Endothelial cell of umbilical vein (primary cell): Measurements from ENCODE around the gene GLRX. TPM values are rescaled to one million over a fixed set of nuclear protein-coding genes. Genes with fewer than 3 reads are reported as not detected.

Experiments
- BruUV-seq: library from RNA; stranded (reverse); fragments of 400-500 nt; replicated peaks from 2 replicates; lab custom pipeline; 2021; lab: Mats Ljungman, UMichigan
- CTCF ChIA-PET: fragments of 300-600, 350-600 bp; sonication (Branson Sonifier 250); formaldehyde crosslinking; loops from one replicate; lab custom pipeline; 2021; ENCODE audit warnings: antibody characterized with exemption, inconsistent platforms; lab: Charles Lee
- POLR2A ChIA-PET: fragments of 300-600, 350-600 bp; sonication (Branson Sonifier 250); formaldehyde crosslinking; loops from one replicate; lab custom pipeline; 2021; ENCODE audit warnings: antibody characterized with exemption, inconsistent platforms; lab: Charles Lee
- DNase-seq: peaks from one replicate; pipeline ENCODE4 v3.0.0-alpha.2; 2011; ENCODE audit warnings: low read depth, low spot score
- FAIRE-seq: peaks from 2 replicates; lab custom pipeline; 2011; peaks lifted over from hg19 to GRCh38; lab: Jason Lieb, UNC
- H2AFZ ChIP-seq: 2 replicates; pipeline ENCODE4 v1.6.0; 2012; ENCODE audit warnings: low read depth, low read length, control low read depth, inconsistent platforms
- H3K27ac ChIP-seq: 2 replicates; pipeline ENCODE4 v1.5.1; 2011; ENCODE audit warnings: low read depth, mild to moderate bottlenecking, control low read depth, low read length, moderate library complexity; ENCODE audit not compliant: insufficient read depth
- H3K27me3 ChIP-seq, 2 experiments: 2 replicates each; pipeline versions ENCODE4 v1.6.0 to v1.6.1; 2011; ENCODE audit warnings: low read length in 2 of 2, mixed read lengths in 1 of 2; ENCODE audit not compliant: control insufficient read depth in 2 of 2, insufficient read depth in 2 of 2
- H3K36me3 ChIP-seq, 2 experiments: 2 replicates in 1 of 2; 3 replicates in 1 of 2; pipeline ENCODE4 v1.5.1; 2011; ENCODE audit warnings: low read length in 2 of 2, mild to moderate bottlenecking in 1 of 2, moderate library complexity in 1 of 2; ENCODE audit not compliant: control insufficient read depth in 2 of 2, insufficient read depth in 2 of 2; ENCODE audit errors: extremely low read depth in 1 of 2
- H3K4me1 ChIP-seq: 3 replicates; pipeline ENCODE4 v1.5.1; 2011; ENCODE audit warnings: mild to moderate bottlenecking, low read length; ENCODE audit not compliant: control insufficient read depth, insufficient read depth; ENCODE audit errors: extremely low read depth
- H3K4me2 ChIP-seq: 2 replicates; pipeline ENCODE4 v1.6.1; 2011; ENCODE audit warnings: low read length, control low read depth, mixed read lengths; ENCODE audit not compliant: insufficient read depth
- H3K4me3 ChIP-seq, 3 experiments: fragments of 200-600 bp in 1 of 3; sonication (generic), shearing (Covaris generic) in 1 of 3; replicated peaks in 1 of 3; 2 replicates each; pipeline ENCODE4 v1.5.1; 2011 to 2016; ENCODE audit warnings: control low read depth in 3 of 3, low read length in 3 of 3, mild to moderate bottlenecking in 2 of 3, inconsistent platforms in 1 of 3, low read depth in 1 of 3, moderate library complexity in 1 of 3; ENCODE audit not compliant: insufficient read depth in 1 of 3
- H3K79me2 ChIP-seq: 2 replicates; pipeline ENCODE4 v1.6.0; 2012; ENCODE audit warnings: low read length, inconsistent platforms; ENCODE audit not compliant: control insufficient read depth, insufficient read depth
- H3K9ac ChIP-seq: replicated peaks from 2 replicates; pipeline ENCODE3; 2011; ENCODE audit warnings: low read length, control low read depth; ENCODE audit not compliant: insufficient read depth; ENCODE audit errors: extremely low read depth
- H3K9me1 ChIP-seq: replicated peaks from 3 replicates; pipeline ENCODE4 v1.6.0; 2011; ENCODE audit warnings: mild to moderate bottlenecking, low read length; ENCODE audit not compliant: control insufficient read depth, insufficient read depth; ENCODE audit errors: extremely low read depth
- H3K9me3 ChIP-seq: replicated peaks from 2 replicates; pipeline ENCODE4 v1.5.1; 2012; ENCODE audit warnings: low read length, inconsistent platforms; ENCODE audit not compliant: control insufficient read depth, insufficient read depth
- H4K20me1 ChIP-seq: replicated peaks from 2 replicates; pipeline ENCODE3; 2011; ENCODE audit warnings: mild to moderate bottlenecking, low read length; ENCODE audit not compliant: control insufficient read depth, insufficient read depth; ENCODE audit errors: extremely low read depth
- EZH2 ChIP-seq: IDR thresholded peaks from 2 replicates; pipeline ENCODE4 v1.6.1; 2012; ENCODE audit warnings: borderline replicate concordance, low read depth, mild to moderate bottlenecking, moderate library complexity, low read length, inconsistent platforms; ENCODE audit not compliant: severe bottlenecking
- FOS ChIP-seq: IDR thresholded peaks from 2 replicates; pipeline ENCODE4 v1.6.1; 2011; ENCODE audit warnings: mild to moderate bottlenecking, low read length, moderate library complexity, borderline replicate concordance; ENCODE audit not compliant: insufficient read depth
- GATA2 ChIP-seq: IDR thresholded peaks from 2 replicates; pipeline ENCODE4 v1.7.0; 2011; ENCODE audit warnings: low read depth, mild to moderate bottlenecking, moderate library complexity, mixed read lengths, low read length; ENCODE audit not compliant: insufficient read length, insufficient read depth
- JUN ChIP-seq: IDR thresholded peaks from 2 replicates; pipeline ENCODE4 v1.6.1; 2011; ENCODE audit warnings: borderline replicate concordance, low read depth; ENCODE audit not compliant: insufficient read length, insufficient read depth
- MAX ChIP-seq: IDR thresholded peaks from 2 replicates; pipeline ENCODE4 v1.6.1; 2011; ENCODE audit not compliant: insufficient read depth, insufficient read length
- MYC ChIP-seq: IDR thresholded peaks from one replicate; pipeline ENCODE4 v1.6.1; 2011; ENCODE audit warnings: mild to moderate bottlenecking, low read depth, low read length
- POLR2A ChIP-seq: IDR thresholded peaks from 2 replicates; pipeline ENCODE4 v1.6.1; 2012; ENCODE audit warnings: low read depth, mild to moderate bottlenecking, control low read depth, low read length
- POLR2AphosphoS5 ChIP-seq: IDR thresholded peaks from 2 replicates; pipeline ENCODE4 v1.6.1; 2012; ENCODE audit warnings: low read depth, mild to moderate bottlenecking, control low read depth, low read length, moderate library complexity; ENCODE audit not compliant: insufficient read depth
- dilution Hi-C: fragments of 300-500 bp; cut with MboI; formaldehyde crosslinking; loops from one replicate; pipeline ENCODE4 v1.15.0; 2019; ENCODE audit warnings: low sequenced_read_pairs; ENCODE audit not compliant: extremely low pct_ligation_motif_present
- intact Hi-C: fragments of 100-400 bp; cut with micrococcal nuclease; formaldehyde crosslinking; loops from one replicate; pipeline ENCODE4 v1.10.0; 2022
- polyA plus RNA-seq, 4 experiments: library from polyadenylated mRNA; depleted of rRNA in 3 of 4; stranded (reverse) in 3 of 4; unstranded in 1 of 4; fragments of >200 nt; gene quantifications; 2 replicates each; pipeline versions ENCODE4 v1.2.1 to v1.2.3, GENCODE V29; 2011 to 2012; ENCODE audit warnings: missing spikeins in 1 of 4
- total RNA-seq: library from RNA; stranded (reverse); gene quantifications from 2 replicates; pipeline ENCODE4 v1.2.3, GENCODE V29; 2021
- TF ChIP-seq, protein P1 (sequence below), 2 donors: IDR thresholded peaks; 1 replicate in 1 of 2; 2 replicates in 1 of 2; pipeline ENCODE4 v1.5.1; 2011; ENCODE audit warnings: low read length in 2 of 2, mild to moderate bottlenecking in 2 of 2, moderate library complexity in 2 of 2, control low read depth in 1 of 2, inconsistent platforms in 1 of 2, low read depth in 1 of 2; ENCODE audit not compliant: insufficient read depth in 1 of 2; ENCODE audit errors: extremely low read depth in 1 of 2

Gene GLRX
- total and polyA plus RNA-seq, 2 donors (not counting 3 experiments of a cell fraction or from before 2014, with no cell fraction given): 14.2 to 40.3 TPM

GRCh38 chr5:95768731-95769130 is 53.8 kb downstream of the GLRX start:
- no TSS peak for BruUV-seq

GRCh38 chr5:95763941-95764340 is 58.6 kb downstream of the GLRX start:
- Histone ChIP-seq H2AFZ (no peak overlapping the region), H4K20me1 (no peaks in the 10 kb centered on the region), H3K9ac (no peak overlapping the region), H3K79me2 (no peaks in the 10 kb centered on the region), H3K27ac (no peak overlapping the region), H3K36me3 (peaks cover 0 to 2% of the 10 kb centered on the region in 2 experiments), H3K4me1 (peaks cover 35% of the 10 kb centered on the region), H3K9me1 (no peaks in the 10 kb centered on the region), H3K27me3 (no peaks in the 10 kb centered on the region), H3K4me3 (no peak overlapping the region), H3K4me2 (no peak overlapping the region), H3K9me3 (no peaks in the 10 kb centered on the region)
- dilution Hi-C loops (no loop called here), intact Hi-C loops (no loop called here)
- BruUV-seq: no TSS peak
- no peak for DNase-seq
- FAIRE-seq: no peak
- ChIA-PET POLR2A (no interaction called here), CTCF (interaction anchor here (1.7 kb wide), 1 partner anchor 33 kb away, joined by 3 read pairs; the partner anchor contains the start of gene RHOBTB3)
- TF ChIP-seq POLR2A (no peak), POLR2AphosphoS5 (no peak), MAX (no peak), GATA2 (no peak), JUN (no peak), EZH2 (no peak), FOS (no peak), MYC (no peak)
- TF ChIP-seq, protein P1, sequence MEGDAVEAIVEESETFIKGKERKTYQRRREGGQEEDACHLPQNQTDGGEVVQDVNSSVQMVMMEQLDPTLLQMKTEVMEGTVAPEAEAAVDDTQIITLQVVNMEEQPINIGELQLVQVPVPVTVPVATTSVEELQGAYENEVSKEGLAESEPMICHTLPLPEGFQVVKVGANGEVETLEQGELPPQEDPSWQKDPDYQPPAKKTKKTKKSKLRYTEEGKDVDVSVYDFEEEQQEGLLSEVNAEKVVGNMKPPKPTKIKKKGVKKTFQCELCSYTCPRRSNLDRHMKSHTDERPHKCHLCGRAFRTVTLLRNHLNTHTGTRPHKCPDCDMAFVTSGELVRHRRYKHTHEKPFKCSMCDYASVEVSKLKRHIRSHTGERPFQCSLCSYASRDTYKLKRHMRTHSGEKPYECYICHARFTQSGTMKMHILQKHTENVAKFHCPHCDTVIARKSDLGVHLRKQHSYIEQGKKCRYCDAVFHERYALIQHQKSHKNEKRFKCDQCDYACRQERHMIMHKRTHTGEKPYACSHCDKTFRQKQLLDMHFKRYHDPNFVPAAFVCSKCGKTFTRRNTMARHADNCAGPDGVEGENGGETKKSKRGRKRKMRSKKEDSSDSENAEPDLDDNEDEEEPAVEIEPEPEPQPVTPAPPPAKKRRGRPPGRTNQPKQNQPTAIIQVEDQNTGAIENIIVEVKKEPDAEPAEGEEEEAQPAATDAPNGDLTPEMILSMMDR (IDR thresholded peaks at IDR 0.05; ENCODE audit: extremely low read depth in 1 of 2, insufficient read depth in 1 of 2, low read depth in 1 of 2, low read length in 2 of 2): no peak

More at GRCh38 chr5:95768731-95769130, 53.8 kb downstream of the GLRX start:
- no peak overlapping the region for H3K4me3 ChIP-seq
- no peak overlapping the region for H3K9ac ChIP-seq
- no peaks in the 10 kb centered on the region for H3K27me3 ChIP-seq
- intact Hi-C loops (no loop called here), dilution Hi-C loops (no loop called here)
- no peaks in the 10 kb centered on the region for H3K79me2 ChIP-seq
- FAIRE-seq (no peak), DNase-seq (no peak)
- peaks cover 0 to 7% of the 10 kb centered on the region in 2 experiments for H3K36me3 ChIP-seq
- ChIA-PET POLR2A (interaction anchor here (0.8 kb wide), 1 partner anchor 38 kb away, joined by 3 read pairs; the partner anchor contains the start of gene RHOBTB3), CTCF (interaction anchor here (1.1 to 6.2 kb wide), 3 partner anchors 12 to 56 kb away, joined by 4 to 62 read pairs (median 4); no protein-coding TSS in a partner anchor)
- H3K9me3 ChIP-seq: no peaks in the 10 kb centered on the region
- TF ChIP-seq, protein P1 (IDR thresholded peaks at IDR 0.05; ENCODE audit: extremely low read depth in 1 of 2, insufficient read depth in 1 of 2, low read depth in 1 of 2, low read length in 2 of 2): no peak
- TF ChIP-seq EZH2 (no peak), MYC (no peak), POLR2A (no peak)
- no peaks in the 10 kb centered on the region for H4K20me1 ChIP-seq
- H3K4me2 ChIP-seq: no peak overlapping the region
- no peak overlapping the region for H2AFZ ChIP-seq
- peaks cover 15% of the 10 kb centered on the region for H3K4me1 ChIP-seq
- no peaks in the 10 kb centered on the region for H3K9me1 ChIP-seq
- H3K27ac ChIP-seq: no peak overlapping the region
